Hepatocyte (in vitro differentiated cells): ENCODE results near the gene MTFR1L.

Source experiments
- CTCF ChIP-seq: fragments of 200-600 bp; sonication (generic); IDR thresholded peaks from 2 replicates; pipeline ENCODE4 v1.5.1; 2016; ENCODE audit warnings: antibody characterized with exemption, mild to moderate bottlenecking; ENCODE audit not compliant: poor library complexity
- EZH2 ChIP-seq: fragments of 200-600 bp; sonication (generic); IDR thresholded peaks from 2 replicates; pipeline ENCODE4 v1.6.1; 2016; ENCODE audit warnings: antibody characterized with exemption, mild to moderate bottlenecking, borderline replicate concordance

- TF ChIP-seq CTCF (no peak), EZH2 (no peak)
These were observed 10.3 kb upstream of the MTFR1L start for GRCh38 chr1:25809283-25809926.
